Right atrium auricular region (tissue), 2 donors: ENCODE data around the gene IGFL2. TPM values are rescaled to one million over a fixed set of nuclear protein-coding genes. Genes with fewer than 3 reads are reported as not detected.
"Not testable (repeated sequence)": the region's sequence is repeated elsewhere in the genome, so short reads cannot be mapped to it uniquely, and the experiment has no call there.

Experiments
- DNase-seq: peaks from one replicate; pipeline ENCODE4 v3.0.0-alpha.2; 2019; ENCODE audit warnings: low spot score
- H3K27ac ChIP-seq, 2 donors: fragments of 200-600 bp; sonication (generic); 1 replicate in 1 of 2; 2 replicates in 1 of 2; pipeline ENCODE4 v1.5.1; 2016 to 2019
- H3K27me3 ChIP-seq, 2 donors: fragments of 200-600 bp; sonication (generic); one replicate each; pipeline versions ENCODE4 v1.5.1 to v1.6.0; 2017 to 2019
- H3K36me3 ChIP-seq: fragments of 200-600 bp; sonication (generic); one replicate; pipeline ENCODE4 v1.5.1; 2016
- H3K4me1 ChIP-seq, 2 donors: fragments of 200-600 bp; sonication (generic); one replicate each; pipeline versions ENCODE4 v1.5.1 to v1.6.0; 2017 to 2019
- H3K4me3 ChIP-seq, 2 donors: fragments of 200-600 bp; sonication (generic); 1 replicate in 1 of 2; 2 replicates in 1 of 2; pipeline ENCODE4 v1.5.1; 2017 to 2019; ENCODE audit warnings: mild to moderate bottlenecking in 1 of 2, moderate library complexity in 1 of 2
- H3K9me3 ChIP-seq, 2 donors: fragments of 200-600 bp; sonication (generic); one replicate each; pipeline ENCODE4 v1.5.1; 2019
- total RNA-seq, 2 donors: library from RNA; depleted of rRNA; stranded (reverse); fragments of >200 nt; gene quantifications; one replicate each; pipeline ENCODE4 v1.1.0, GENCODE V29; 2016
- TF ChIP-seq, protein P1 (sequence below), 2 donors: fragments of 200-600 bp; sonication (generic); IDR thresholded peaks; one replicate each; pipeline ENCODE4 v1.5.1; 2019; ENCODE audit warnings: antibody characterized with exemption in 2 of 2

The IGFL2 gene
- total RNA-seq, 2 donors from 2014 or later, result 1.8 TPM; not detected in 1

DNA sequence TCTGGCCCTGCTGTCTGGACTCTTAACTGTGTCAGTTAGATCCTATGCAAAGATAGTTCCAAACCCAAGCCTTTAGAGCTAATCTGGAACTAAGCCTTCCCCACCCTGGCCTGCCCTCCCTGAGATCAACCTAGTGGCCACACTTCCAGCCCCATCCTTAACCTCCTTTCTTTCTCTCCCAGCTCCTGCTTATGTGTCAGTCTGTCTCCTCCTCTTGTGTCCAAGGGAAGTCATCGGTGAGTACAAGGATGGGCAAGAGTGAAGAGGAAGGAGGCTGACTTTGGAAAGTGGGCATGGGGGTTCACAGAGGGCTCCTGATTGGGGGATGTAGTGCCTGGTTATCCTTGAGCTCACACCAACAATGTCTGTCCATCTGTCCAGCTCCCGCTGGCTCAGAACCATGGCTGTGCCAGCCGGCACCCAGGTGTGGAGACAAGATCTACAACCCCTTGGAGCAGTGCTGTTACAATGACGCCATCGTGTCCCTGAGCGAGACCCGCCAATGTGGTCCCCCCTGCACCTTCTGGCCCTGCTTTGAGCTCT is 12.3 kb downstream of the IGFL2 start:
- Histone ChIP-seq H3K36me3 (no peaks in the 10 kb centered on the region), H3K27ac (no peak overlapping the region), H3K27me3 (no peaks in the 10 kb centered on the region), H3K4me3 (no peak overlapping the region), H3K9me3 (peaks cover 0 to 12% of the 10 kb centered on the region in 2 donors), H3K4me1 (no peaks in the 10 kb centered on the region)
- TF ChIP-seq, protein P1, sequence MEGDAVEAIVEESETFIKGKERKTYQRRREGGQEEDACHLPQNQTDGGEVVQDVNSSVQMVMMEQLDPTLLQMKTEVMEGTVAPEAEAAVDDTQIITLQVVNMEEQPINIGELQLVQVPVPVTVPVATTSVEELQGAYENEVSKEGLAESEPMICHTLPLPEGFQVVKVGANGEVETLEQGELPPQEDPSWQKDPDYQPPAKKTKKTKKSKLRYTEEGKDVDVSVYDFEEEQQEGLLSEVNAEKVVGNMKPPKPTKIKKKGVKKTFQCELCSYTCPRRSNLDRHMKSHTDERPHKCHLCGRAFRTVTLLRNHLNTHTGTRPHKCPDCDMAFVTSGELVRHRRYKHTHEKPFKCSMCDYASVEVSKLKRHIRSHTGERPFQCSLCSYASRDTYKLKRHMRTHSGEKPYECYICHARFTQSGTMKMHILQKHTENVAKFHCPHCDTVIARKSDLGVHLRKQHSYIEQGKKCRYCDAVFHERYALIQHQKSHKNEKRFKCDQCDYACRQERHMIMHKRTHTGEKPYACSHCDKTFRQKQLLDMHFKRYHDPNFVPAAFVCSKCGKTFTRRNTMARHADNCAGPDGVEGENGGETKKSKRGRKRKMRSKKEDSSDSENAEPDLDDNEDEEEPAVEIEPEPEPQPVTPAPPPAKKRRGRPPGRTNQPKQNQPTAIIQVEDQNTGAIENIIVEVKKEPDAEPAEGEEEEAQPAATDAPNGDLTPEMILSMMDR (IDR thresholded peaks at IDR 0.05), result no peak
- no peak for DNase-seq

DNA sequence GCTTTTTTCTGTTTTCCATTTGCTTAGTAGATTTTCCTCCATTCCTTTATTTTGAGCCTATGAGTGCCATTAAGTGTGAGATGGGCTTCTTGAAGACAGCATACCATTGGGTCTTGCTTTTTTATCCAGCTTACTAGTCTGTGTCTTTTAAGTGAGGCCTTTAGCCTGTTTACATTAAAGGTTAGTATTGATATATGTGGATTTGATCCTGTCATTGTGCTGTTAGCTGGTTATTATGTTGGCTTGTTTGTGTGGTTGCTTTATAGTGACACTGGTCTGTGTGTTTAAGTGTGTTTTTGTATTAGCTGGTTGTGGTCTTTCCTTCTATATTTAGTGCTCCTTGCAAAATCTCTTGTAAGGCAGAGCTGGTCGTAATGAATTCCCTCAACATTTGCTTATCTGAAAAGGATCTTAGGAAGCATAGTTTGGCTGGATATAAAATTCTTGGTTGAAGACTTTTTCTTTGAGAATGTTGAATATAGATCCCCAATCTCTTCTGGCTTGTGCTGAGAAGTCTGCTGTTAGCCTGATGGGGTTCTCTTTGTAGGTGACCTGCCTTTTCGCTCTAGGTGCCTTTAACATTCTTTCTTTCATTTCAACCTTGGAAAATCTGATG is 13.7 kb downstream of the IGFL2 start:
- H3K36me3 ChIP-seq, H3K27me3 ChIP-seq, DNase-seq, H3K4me1 ChIP-seq, H3K27ac ChIP-seq, H3K4me3 ChIP-seq: not testable (repeated sequence)
- H3K9me3 ChIP-seq, result peaks cover 0 to 12% of the 10 kb centered on the region in 2 donors

DNA sequence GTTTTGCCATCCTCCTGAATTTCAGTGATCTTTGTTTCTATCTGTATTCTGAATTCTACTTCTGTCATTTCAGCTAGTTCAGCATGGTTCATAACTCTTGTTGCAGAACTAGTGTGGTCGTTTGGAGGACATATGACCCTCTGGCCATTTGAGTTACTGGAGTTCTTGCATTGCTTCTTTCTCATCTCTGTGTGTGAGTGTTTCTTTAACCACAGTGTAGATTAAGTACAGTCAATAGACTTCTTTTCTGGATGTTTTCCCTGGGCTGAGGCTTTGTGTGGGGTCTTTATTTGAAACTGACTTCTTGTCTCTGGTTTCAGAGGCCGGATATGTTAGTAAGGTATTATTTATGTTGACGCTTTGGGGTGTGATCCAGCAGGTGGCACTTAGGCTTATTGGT is 14.7 kb downstream of the IGFL2 start:
- Histone ChIP-seq H3K4me1 (no peaks in the 10 kb centered on the region), H3K4me3 (no peak overlapping the region), H3K36me3 (no peaks in the 10 kb centered on the region), H3K27me3 (no peaks in the 10 kb centered on the region), H3K27ac (no peak overlapping the region), H3K9me3 (peaks cover 0 to 12% of the 10 kb centered on the region in 2 donors)
- TF ChIP-seq, protein P1 (IDR thresholded peaks at IDR 0.05), result no peak
- no peak for DNase-seq

DNA sequence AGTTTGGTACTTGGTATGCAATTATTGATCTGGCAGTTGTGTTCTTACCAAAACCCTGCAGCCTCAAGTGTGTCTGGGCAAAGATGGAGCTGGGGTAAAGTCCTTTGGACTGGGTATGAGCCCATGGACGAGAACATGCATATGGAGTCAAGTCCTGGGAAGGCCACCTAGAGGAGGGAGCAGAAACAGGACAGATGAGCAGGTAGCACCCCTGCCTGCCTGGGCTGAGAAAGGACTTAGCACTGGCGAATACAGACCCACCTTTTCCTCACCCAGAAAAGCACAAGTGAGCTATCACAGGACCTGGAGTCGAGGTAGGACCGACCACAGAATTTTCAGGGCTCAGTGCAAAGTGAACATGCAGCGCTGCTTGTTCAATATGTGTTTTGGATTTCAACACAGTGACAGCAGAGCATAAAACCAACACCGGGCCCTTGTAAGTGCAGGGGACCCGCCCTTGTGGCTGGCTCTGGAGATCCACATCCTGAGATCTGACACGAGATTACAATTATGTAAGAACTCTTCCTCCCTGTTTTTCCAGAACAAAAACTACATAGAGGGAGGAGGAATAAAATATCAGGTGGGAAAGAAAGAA is 25.9 kb downstream of the IGFL2 start:
- no peak overlapping the region for H3K4me3 ChIP-seq
- no peaks in the 10 kb centered on the region for H3K4me1 ChIP-seq
- H3K27me3 ChIP-seq, result no peaks in the 10 kb centered on the region
- H3K9me3 ChIP-seq, result no peaks in the 10 kb centered on the region
- DNase-seq, result no peak
- TF ChIP-seq, protein P1 (IDR thresholded peaks at IDR 0.05), result no peak
- H3K27ac ChIP-seq, result no peak overlapping the region
- no peaks in the 10 kb centered on the region for H3K36me3 ChIP-seq

DNA sequence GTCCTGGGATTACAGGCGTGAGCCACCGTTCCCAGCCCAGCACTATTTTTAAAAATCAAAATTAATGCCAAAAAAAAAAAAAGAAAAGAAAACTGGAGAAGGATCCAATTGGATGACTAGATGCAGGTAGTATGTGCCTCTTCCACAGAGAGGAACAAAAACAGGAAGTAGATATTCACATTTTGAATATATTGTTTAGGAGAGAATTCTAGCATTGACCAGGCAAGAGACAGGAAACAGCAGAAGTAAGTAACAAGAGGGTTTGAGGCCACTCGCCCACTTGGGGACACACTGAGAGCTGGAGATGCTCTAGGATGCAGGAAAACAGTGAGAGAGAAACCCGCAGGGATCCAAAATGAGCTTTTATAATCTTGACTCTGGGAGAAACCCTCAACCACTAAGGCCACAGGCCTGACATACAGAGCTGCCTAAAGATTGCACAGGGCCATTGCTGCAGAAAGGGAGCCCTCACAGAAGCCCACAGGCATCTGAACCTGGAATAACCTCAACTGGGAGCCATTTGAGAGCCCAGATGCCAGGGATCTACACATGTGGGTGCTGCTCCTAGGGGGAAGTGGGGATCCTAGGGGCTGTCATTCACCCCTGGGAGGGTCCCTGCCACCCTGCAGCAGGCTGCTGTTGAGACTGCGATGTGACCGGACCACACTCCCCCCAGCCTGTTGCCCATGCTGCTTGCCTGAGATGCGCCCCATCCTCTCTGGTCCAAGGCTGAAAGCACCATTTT is 28.2 kb downstream of the IGFL2 start:
- Histone ChIP-seq H3K4me3 (no peak overlapping the region), H3K27ac (no peak overlapping the region), H3K4me1 (no peaks in the 10 kb centered on the region), H3K36me3 (no peaks in the 10 kb centered on the region), H3K27me3 (no peaks in the 10 kb centered on the region), H3K9me3 (no peaks in the 10 kb centered on the region)
- TF ChIP-seq, protein P1 (IDR thresholded peaks at IDR 0.05), result no peak
- no peak for DNase-seq

DNA sequence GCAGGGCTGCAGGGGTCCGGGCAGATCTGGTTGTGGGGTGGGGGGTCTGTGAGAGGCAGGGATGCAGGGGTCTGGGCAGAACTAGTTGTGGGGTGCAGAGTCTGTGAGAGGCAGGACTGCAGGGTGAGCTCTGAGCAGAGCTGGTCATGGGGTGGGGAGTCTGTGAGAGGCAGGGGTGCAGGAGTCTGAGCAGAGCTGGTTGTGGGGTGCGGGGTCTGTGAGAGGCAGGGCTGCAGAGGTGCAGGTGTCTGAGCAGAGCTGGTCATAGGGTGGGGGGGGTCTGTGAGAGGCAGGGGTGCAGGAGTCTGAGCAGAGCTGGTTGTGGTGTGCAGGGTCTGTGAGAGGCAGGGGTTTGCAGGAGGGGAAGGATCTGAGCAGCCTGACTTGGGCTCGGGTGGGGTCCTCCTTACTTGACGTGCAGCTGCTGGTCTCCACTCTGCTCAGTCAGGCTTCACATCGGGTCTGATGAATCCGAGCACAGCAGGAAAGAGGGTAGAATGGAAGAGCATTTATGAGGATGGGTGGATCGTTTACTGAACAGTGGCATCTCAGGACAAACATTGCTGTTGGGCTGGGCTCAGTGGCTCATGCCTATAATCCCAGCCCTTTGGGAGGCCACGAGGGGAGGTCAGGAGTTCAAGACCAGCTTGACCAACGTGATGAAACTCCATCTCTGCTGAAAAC is 31.2 kb downstream of the IGFL2 start:
- Histone ChIP-seq H3K27ac (no peak overlapping the region), H3K27me3 (no peaks in the 10 kb centered on the region), H3K4me1 (no peaks in the 10 kb centered on the region), H3K4me3 (no peak overlapping the region), H3K9me3 (no peaks in the 10 kb centered on the region), H3K36me3 (no peaks in the 10 kb centered on the region)
- TF ChIP-seq, protein P1 (IDR thresholded peaks at IDR 0.05), result no peak
- no peak for DNase-seq
